GM18873 (cell line): ENCODE data around the gene PSME1.

Experiments
- ATAC-seq: cut with Tn5 transposase; IDR thresholded peaks from one replicate; pipeline ENCODE4 v1.9.1; 2021; ENCODE audit warnings: mild to moderate bottlenecking, moderate library complexity, moderate number of reproducible peaks; ENCODE audit not compliant: unreplicated experiment, low FRiP score

Gene PSME1

GRCh38 chr14:24162093-24162492 lies 26.1 kb downstream of the PSME1 start:
- no peak for ATAC-seq

- ATAC-seq = no peak
Measured at GRCh38 chr14:24164518-24164991, 28.6 kb downstream of the PSME1 start.

DNA sequence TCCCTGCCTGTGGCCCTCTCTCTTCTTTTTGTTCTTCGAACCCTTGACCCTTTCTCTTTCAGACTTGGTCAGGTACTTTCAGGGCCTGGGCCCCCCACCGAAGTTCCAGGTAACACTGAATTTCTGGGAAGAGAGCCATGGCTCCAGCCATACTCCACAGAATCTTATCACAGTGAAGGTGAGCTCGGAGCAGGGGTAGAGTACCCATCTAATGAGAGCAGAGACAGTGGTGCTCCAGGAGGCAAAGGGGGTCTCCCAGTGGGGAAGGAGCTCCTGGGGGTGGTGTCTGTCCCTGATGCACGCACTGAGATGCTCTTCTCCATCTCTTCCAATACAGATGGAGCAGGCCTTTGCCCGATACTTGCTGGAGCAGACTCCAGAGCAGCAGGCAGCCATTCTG lies 29.8 kb downstream of the PSME1 start:
- no peak for ATAC-seq

DNA sequence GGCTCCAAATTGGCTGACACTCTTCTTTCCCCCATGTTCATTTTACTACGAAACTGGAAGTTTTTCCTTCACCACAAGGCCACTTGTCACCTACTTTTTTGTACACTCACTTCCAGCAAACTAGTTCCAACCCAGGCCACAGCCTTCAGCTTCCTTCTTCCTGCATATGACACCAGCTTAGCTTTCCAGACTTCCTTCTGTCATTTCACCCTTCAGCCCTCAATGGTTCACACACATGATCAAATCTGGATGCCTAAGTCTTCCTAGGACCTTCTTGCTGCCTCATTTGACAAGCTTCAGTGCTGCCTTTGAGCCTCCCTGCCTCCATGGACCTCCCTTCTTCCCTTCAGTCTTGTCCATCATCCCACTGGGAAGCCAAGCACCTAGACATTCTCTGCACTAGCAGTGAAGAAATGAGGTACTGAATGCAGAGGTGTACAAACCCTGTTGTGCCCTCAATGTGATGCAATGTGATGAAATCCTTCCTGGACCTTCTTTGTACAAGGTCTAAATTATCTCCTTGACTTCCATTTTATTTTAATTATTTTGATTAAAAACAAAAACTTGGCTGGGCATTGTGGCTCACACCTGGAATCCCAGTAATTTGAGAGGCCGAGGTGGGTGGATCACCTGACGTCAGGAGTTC lies 31.6 kb downstream of the PSME1 start:
- ATAC-seq = no peak

GRCh38 chr14:24171422-24172260 lies 35.6 kb downstream of the PSME1 start, which contains the start of gene REC8:
TSS of gene REC8 (plus strand) at chr14:24172080. CDS start at chr14:24172553, 473 bp downstream.
- peak; percentile 76 for ATAC-seq

- ATAC-seq = no peak
Measured at GRCh38 chr14:24172261-24172860, 36.4 kb downstream of the PSME1 start.

DNA sequence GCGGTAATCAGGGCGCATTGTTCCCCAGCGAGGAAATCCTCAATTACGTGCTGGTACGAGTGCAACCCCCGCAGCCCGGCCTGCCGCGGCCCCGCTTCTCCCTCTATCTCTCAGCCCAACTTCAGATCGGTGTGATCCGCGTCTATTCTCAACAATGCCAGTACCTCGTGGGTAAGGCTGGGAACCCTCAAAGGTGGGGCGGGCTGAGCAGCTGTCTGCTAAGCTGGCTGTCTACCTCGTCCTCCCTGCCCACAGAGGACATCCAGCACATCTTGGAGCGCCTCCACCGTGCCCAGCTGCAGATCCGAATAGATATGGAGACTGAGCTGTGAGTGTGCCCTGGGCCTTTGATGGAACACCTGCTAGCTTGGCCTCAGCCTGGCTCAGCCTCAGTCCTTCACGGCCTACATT lies 36.9 kb downstream of the PSME1 start:
- no peak for ATAC-seq

GRCh38 chr14:24176599-24176998 lies 40.6 kb downstream of the PSME1 start:
- no peak for ATAC-seq

GRCh38 chr14:24177041-24177825 lies 41.2 kb downstream of the PSME1 start:
- ATAC-seq = no peak

GRCh38 chr14:24177891-24178290 lies 41.9 kb downstream of the PSME1 start:
- ATAC-seq = no peak

- no peak for ATAC-seq
Measured at GRCh38 chr14:24178399-24179178, 42.6 kb downstream of the PSME1 start.

GRCh38 chr14:24179294-24179960 lies 43.4 kb downstream of the PSME1 start:
- ATAC-seq = no peak

DNA sequence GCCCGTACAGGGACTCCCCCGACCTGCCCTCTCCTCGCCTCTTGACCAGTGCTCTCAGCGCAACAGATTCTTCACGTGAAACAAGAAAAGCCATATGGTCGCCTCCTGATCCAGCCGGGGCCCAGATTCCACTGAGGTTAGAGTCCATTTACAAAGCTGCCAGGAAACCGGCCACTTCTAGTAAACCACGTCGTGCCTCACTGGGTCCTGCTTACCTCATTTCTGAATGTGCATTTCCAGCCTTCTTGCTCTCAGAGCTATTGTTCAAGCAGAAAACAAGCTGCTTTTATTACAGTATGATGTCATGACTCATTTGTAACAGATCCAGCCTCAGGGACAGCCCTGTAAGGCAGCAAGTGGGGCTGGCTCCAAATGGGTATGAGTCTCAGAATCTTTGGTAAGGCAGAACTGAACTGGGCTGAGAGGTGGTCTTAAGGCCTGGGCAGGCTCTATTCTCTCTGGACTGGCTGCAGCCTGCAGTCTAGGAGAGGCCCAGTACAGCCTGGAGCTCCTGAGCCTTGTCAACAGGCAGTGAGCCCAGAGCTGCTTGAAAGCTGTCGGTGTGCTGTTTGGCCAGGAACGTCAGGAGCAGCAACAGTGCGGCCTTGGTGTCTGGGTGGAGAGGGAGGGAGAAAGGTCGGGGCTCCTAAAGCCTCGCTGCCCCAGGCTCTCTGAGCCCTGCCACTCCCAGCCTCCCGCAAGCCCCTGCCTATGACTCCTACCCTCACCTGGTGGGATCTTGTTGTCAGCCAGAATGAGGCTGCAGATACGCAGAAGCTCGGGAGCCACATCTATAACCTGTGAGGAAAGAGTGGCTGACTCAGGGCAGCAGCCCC lies 44.2 kb downstream of the PSME1 start:
- no peak for ATAC-seq

GRCh38 chr14:24181371-24182077 lies 45.5 kb downstream of the PSME1 start:
- no peak for ATAC-seq

GRCh38 chr14:24182110-24182882 lies 46.3 kb downstream of the PSME1 start:
- no peak for ATAC-seq

- no peak for ATAC-seq
Measured at GRCh38 chr14:24183014-24183481, 47.1 kb downstream of the PSME1 start.
